K562 (cell line): ENCODE results near the gene SYNE1.
"Not testable (repeated sequence)": the region's sequence is repeated elsewhere in the genome, so short reads cannot be mapped to it uniquely, and the experiment has no call there.

Source experiments
- ASH1L ChIP-seq: fragments of 450-650 bp; IDR thresholded peaks from 2 replicates; pipeline ENCODE4 v1.6.1; 2018; ENCODE audit warnings: borderline replicate concordance, mild to moderate bottlenecking, low read depth; ENCODE audit not compliant: partially characterized antibody
- BDP1 ChIP-seq: IDR thresholded peaks from 3 replicates; pipeline ENCODE4 v1.6.1; 2011; ENCODE audit not compliant: insufficient read length, insufficient read depth
- EZH2 ChIP-seq: IDR thresholded peaks from 2 replicates; pipeline ENCODE4 v1.6.1; 2012; ENCODE audit warnings: low read depth, mild to moderate bottlenecking, inconsistent platforms, low read length, borderline replicate concordance
- FIP1L1 ChIP-seq: fragments of 200-400 bp; formaldehyde crosslinking; IDR thresholded peaks from 2 replicates; pipeline ENCODE4 v1.6.1; 2018; ENCODE audit warnings: mild to moderate bottlenecking, low read depth, low read length; ENCODE audit not compliant: poor library complexity, severe bottlenecking
- HNRNPL ChIP-seq: fragments of 200-400 bp; formaldehyde crosslinking; IDR thresholded peaks from 2 replicates; pipeline ENCODE4 v1.6.1; 2017; ENCODE audit warnings: low read depth, mild to moderate bottlenecking, low read length
- LCOR ChIP-seq: sonication (generic); formaldehyde crosslinking; IDR thresholded peaks from 2 replicates; pipeline ENCODE4 v1.8.0; 2022; ENCODE audit warnings: mild to moderate bottlenecking, missing genetic modification reagents
- MTA1 ChIP-seq: fragments of 450-650 bp; IDR thresholded peaks from 2 replicates; pipeline ENCODE4 v1.6.1; 2017; ENCODE audit warnings: borderline replicate concordance
- MTA2 ChIP-seq: fragments of 450-650 bp; IDR thresholded peaks from 2 replicates; pipeline ENCODE4 v1.6.1; 2016; ENCODE audit warnings: low read depth
- REST ChIP-seq, 2 experiments: fragments of 450-650 bp; formaldehyde crosslinking in 1 of 2; IDR thresholded peaks; 2 replicates each; pipeline versions ENCODE4 v1.4.0 to v1.6.1; 2014 to 2020; ENCODE audit warnings: mild to moderate bottlenecking in 2 of 2, borderline replicate concordance in 1 of 2, low read depth in 1 of 2
- TF ChIP-seq, protein P1 (sequence below), 3 experiments: IDR thresholded peaks in 2 of 3; conservative IDR thresholded peaks in 1 of 3; 2 replicates each; pipeline ENCODE4 v1.5.1; 2011 to 2012; ENCODE audit warnings: low read length in 3 of 3, mild to moderate bottlenecking in 3 of 3, control low read depth in 2 of 3, improper control_type of control experiment in 1 of 3, inconsistent platforms in 1 of 3, low read depth in 1 of 3, mixed read lengths in 1 of 3, moderate library complexity in 1 of 3; ENCODE audit not compliant: insufficient read depth in 2 of 3

DNA sequence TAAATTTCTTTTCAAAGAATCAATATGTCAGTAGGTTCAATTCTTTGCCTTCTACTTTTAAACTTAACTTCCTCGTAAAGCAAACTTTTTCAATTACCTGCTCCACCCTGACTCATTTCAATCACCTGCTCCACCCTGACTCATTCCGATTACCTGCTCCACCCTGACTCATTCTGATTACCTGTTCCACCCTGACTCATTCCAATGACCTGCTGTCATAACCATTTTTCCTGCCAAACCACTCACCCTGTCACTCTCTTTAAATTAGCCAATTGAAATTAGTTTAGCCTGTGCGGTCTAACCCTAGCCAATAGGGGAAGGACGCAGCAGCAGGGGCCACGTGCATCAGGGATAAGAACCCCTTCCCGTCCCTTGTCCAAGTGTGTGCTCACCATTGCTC lies 141.7 kb downstream of the SYNE1 start:
- TF ChIP-seq REST (IDR thresholded peaks at IDR 0.05; ENCODE audit: borderline replicate concordance); REST (CRISPR knock-in tag; IDR thresholded peaks at IDR 0.05; ENCODE audit: low read depth); BDP1; MTA1; MTA2; FIP1L1; LCOR (CRISPR knock-in tag); HNRNPL; ASH1L; EZH2: not testable (repeated sequence)
- TF ChIP-seq, protein P1, sequence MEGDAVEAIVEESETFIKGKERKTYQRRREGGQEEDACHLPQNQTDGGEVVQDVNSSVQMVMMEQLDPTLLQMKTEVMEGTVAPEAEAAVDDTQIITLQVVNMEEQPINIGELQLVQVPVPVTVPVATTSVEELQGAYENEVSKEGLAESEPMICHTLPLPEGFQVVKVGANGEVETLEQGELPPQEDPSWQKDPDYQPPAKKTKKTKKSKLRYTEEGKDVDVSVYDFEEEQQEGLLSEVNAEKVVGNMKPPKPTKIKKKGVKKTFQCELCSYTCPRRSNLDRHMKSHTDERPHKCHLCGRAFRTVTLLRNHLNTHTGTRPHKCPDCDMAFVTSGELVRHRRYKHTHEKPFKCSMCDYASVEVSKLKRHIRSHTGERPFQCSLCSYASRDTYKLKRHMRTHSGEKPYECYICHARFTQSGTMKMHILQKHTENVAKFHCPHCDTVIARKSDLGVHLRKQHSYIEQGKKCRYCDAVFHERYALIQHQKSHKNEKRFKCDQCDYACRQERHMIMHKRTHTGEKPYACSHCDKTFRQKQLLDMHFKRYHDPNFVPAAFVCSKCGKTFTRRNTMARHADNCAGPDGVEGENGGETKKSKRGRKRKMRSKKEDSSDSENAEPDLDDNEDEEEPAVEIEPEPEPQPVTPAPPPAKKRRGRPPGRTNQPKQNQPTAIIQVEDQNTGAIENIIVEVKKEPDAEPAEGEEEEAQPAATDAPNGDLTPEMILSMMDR (IDR thresholded peaks at IDR 0.05 in 2 of 3, conservative IDR thresholded peaks at IDR 0.05 in 1 of 3; ENCODE audit: insufficient read depth in 2 of 3, low read depth in 1 of 3, low read length in 3 of 3): not testable (repeated sequence)
